ENCODE results near the gene KLHDC7B.

DNA sequence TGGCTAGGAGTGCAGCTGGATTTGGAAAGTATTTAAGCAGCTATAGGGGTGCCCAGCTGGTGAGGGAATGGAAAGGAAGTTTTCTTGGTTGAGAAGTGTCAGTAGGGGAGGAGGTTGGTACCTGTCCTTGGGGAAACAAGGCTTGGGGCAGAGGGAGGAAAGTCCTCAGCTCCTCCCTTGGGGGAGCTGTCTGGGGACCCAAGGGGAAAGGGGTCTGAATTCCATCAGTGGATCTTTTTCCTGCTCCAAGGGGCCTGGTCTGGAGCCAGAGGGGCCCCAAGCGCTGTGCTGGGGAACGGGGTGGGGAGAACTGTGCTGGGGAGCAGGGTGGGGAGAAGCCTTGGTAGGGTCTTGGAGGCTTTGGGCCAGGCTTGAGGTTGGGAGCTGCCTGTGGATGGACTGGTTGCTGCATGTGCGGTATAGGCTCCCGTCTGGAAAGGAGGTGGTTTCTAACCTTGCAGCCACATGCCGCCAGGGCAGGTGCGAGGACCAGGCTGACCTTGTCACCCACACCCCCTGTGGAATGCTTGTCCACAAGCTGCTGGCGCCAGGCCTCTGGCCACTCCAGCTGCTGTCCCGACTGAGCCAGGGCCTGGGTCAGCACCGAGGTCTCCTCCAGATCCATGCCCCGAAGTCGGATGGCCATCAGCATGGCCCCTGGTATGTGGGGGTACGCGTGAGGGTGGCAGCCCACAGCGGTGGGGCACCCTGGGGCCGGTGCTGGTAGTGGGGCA, 16.9 kb upstream of the KLHDC7B start:
- TF ChIP-seq, protein P1, sequence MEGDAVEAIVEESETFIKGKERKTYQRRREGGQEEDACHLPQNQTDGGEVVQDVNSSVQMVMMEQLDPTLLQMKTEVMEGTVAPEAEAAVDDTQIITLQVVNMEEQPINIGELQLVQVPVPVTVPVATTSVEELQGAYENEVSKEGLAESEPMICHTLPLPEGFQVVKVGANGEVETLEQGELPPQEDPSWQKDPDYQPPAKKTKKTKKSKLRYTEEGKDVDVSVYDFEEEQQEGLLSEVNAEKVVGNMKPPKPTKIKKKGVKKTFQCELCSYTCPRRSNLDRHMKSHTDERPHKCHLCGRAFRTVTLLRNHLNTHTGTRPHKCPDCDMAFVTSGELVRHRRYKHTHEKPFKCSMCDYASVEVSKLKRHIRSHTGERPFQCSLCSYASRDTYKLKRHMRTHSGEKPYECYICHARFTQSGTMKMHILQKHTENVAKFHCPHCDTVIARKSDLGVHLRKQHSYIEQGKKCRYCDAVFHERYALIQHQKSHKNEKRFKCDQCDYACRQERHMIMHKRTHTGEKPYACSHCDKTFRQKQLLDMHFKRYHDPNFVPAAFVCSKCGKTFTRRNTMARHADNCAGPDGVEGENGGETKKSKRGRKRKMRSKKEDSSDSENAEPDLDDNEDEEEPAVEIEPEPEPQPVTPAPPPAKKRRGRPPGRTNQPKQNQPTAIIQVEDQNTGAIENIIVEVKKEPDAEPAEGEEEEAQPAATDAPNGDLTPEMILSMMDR (IDR thresholded peaks at IDR 0.05; ENCODE audit: insufficient read depth, low read depth, low read length): no peak
- TF ChIP-seq EZH2 (IDR thresholded peaks at IDR 0.05; ENCODE audit: insufficient read depth, low read length): no peak

Data from astrocyte (in vitro differentiated cells and primary cell).